HG03159 (cell line): ENCODE results near the gene PCIF1.
"Not testable (repeated sequence)": the region's sequence is repeated elsewhere in the genome, so short reads cannot be mapped to it uniquely, and the experiment has no call there.

Experiments
- ATAC-seq: cut with Tn5 transposase; IDR thresholded peaks from one replicate; pipeline ENCODE4 v1.9.1; 2021; ENCODE audit warnings: mild to moderate bottlenecking, moderate library complexity; ENCODE audit not compliant: unreplicated experiment

Gene PCIF1

DNA sequence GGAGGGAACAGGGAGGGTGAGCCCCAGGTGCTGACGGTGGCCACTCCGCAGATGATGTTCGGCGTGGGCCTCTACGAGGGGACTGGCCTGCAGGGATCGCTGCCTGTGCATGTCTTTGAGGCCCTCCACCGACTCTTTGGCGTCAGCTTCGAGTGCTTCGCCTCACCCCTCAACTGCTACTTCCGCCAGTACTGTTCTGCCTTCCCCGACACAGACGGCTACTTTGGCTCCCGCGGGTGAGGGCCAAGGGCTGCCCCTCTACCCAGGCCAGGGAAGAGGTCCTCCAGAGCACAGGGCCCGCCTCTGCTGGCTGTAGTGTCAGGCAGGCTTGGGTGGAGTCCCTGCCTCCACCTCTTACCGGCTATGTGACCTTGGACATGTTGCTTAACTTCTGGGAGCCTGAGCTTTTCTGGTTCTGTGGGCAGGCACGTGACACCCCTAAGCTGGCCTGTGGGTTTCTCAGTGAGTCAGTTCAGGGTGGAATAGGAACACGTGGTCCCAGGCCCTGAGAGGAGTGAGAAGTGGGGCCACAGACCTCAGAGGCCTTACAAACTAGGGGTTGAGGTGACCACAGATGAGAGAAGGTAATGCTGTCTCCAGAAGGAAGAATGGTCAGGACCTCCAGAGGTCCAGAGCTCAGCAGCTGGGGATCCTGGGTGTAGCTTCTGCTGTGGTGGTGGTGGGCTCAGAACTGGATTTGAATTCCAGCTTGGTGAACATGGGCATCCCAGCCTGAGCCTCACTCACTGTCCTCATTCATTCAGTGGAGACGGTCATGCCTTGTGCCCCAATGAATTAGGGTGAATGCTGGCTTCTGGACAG is 11.9 kb downstream of the PCIF1 start:
- no peak for ATAC-seq

DNA sequence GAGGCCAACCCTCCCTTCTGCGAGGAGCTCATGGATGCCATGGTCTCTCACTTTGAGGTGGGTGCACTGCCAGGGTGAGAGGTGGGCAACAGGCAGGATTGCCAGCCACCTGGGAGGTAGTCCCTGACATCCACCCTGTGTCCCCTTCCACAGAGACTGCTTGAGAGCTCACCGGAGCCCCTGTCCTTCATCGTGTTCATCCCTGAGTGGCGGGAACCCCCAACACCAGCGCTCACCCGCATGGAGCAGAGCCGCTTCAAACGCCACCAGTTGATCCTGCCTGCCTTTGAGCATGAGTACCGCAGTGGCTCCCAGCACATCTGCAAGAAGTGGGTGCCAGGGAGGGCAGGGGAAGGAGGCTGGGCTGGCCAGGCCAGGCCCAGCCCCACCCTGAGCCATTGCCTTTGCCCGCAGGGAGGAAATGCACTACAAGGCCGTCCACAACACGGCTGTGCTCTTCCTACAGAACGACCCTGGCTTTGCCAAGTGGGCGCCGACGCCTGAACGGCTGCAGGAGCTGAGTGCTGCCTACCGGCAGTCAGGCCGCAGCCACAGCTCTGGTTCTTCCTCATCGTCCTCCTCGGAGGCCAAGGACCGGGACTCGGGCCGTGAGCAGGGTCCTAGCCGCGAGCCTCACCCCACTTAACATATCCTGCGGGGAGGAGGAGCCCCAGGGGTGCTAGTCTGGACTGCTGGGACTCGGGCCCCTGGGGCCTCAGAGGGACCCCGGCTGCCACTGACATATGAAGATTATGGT is 12.8 kb downstream of the PCIF1 start:
- no peak for ATAC-seq

DNA sequence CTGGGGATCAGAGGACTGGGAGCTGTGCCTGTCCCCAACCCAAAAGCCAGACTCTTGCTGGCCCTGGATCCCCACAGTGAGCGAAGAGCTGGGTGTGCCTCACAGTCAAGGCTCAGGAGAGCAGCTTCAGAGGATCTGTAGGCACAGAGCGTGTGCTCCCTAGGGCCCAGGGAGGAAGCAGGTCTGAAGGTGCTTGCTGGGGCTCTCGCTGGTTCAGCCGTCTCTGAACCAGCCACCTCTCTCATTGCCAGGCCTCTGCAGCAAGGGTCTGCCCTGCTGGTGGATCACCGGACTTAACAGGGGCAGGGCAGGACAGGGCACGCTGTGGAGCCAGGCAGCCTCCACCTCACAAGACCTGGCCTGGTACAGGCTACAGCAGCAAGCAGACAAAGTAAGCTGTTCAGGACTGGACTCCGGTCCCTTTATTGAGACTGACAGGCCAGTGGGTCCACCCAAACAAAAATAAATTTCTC is 13.8 kb downstream of the PCIF1 start:
- ATAC-seq = no peak

DNA sequence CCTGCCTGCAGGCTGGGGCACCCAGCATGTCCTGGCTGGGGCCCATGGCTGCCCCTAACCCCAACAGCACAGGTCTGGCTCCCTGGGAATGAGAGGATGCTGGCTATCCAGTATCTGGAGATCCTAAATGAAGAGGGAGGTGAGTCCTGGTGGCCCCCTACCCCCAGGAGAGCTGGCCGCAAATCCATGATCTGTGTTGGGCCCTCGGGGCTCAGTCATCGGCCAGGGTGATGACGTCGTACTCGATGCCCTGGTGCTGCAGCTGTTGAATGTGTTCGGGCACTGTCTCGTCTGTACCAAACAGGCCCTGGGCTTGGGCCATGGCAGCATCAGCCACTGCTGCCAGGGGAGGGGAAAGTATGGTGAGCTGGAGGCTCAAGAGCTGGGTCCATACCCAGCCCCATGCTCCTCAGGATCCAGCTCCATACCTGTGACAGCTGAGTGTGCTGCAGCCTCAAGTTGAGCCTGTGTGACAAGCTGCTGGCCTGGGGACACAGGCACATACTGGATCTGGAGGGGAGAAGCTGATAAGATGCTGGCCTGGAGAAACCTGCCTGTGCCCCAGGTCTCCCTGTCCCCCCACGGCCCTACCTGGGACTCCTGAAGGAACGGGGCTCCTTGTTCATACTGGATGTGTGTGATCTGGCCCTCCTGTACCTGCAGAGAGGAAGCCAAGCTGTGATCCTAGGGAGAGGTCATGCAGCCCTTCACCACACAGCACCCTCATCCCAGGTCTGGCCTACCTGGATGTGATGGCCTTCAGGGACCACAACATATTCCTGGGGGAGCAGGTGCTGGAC is 14.5 kb downstream of the PCIF1 start:
- ATAC-seq = no peak

DNA sequence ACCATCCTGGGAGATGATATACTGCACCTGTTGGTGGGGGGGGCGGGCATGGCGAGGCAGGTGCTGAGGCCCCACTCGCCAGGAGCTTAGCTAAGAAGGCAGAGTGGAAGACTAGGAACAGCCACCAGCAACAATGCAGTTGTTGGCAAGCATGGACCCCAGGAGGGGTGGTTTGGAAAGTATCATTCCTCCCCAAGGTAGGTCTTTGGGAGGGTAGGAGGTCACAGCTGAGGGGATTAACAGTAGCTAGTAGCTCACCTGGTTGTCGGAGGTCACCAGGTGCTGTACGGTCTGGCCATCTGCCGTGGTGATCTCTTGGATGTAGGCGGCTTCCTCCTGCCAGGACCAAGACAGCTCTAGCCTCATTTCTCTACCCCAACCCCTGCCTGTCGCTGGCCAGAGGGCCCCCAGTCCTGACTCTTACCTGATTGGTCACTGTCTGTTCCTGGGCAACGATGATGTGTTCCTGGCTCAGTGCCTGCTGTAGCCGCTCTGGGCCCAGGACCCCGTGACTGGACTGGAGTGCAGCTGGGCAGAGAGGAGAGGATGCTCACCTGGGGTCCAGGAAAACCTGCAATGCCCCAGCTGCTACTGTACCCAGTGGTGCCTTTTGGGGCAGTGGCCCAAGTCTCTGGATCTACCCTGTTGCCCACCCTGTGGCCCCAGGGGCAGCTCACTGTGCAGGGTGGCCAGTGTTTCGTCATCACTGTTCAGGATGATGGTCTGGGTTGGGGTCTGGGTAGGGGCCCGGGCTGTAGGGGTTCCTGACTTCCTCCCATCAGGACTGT is 15.3 kb downstream of the PCIF1 start:
- ATAC-seq = no peak

DNA sequence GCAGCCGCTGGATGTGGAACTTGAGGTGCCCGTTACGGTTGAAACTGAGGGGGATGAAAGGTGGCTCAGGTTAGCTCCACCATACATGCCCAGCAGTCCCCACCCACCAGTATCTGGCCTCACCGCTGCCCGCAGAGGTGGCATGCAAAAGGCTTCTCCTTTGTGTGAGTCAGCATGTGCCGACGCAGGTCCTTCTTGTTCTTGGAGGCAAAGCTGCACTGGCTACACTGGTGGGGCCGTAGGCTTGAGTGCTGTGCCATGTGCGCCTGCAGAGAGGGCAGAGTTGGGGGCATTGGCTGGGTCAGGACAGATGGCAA is 15.8 kb downstream of the PCIF1 start:
- no peak for ATAC-seq

DNA sequence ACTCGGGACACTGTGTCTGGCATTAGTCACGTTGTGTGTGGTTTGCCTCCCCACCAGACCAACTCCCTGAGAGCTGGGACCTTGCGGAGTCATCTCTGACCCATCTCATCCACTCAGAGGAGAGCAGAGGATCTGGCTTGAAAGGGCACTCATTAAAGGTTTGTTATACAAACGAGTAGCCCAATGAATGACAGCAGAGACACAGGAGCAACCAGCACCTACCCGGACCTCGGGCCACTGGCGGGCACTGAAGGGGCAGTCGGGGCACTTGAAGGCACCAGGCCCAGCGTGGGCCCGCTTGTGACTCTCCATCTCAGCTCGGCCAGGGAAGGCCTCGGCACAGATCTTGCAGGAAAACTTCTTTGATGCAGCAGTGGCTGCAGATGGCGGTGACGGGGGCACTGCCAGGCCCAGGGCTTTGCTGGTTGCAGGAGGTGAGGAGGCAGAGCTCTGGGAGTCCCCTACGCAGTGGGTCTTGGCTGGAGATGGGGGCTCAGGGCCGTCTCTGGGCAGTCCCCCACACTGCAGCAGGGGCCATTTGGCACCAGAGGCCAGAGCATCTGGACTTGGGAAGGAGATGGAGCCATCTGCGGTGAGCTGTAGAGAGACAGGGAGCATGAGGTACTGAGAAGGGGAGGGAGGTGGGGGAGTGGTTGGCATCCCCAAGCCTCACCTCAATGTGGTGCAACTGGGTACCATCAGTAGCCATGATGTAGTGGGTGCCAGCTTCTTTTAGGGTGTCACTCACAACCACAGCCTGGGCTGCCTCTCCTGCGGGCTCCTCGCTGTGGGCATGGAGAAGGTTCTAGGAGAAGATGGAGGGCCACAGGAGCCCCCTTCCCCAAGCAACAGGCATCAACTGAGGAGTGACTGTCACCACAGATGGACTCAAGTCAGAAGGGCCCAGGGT is 17.7 kb downstream of the PCIF1 start:
- ATAC-seq = no peak

DNA sequence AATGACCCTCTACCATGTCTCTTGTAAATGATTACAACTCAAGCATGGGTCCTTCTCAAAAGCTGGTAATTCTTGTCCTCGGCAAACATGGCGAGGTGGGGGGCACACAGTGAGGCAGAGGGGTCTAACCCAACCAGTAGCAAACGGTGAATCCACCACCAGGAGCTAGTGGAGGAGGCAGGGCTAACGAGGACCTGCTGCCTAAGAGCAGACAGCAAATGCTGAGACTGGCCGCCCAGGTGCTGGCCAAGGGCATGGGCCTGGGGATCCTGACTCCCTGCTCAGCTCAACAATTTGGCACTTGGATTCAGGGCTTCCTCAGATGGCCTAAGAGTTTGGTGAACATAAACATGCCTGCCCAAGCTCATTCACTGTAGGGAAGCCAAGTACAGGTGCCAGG is 18.4 kb downstream of the PCIF1 start:
- no peak for ATAC-seq

DNA sequence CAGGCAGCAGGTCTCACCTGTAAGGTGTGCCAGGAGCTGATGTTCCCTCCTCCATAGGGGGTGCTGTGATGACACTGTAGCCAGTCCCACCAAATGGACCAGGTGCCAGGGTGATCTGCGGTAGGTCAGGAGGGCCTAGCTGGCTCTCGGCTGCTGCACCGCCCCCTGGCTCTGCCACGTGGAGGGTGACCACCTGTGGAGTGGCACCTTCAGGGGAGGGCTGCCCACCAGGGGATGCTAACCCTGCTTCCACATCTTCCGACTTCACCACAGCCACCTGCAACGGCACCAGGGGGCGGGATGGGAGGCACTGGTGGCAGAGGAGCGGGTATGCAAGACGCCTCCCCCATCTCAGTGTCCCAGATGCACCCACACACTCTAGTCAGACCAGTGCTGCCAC is 19.2 kb downstream of the PCIF1 start:
- ATAC-seq = no peak

DNA sequence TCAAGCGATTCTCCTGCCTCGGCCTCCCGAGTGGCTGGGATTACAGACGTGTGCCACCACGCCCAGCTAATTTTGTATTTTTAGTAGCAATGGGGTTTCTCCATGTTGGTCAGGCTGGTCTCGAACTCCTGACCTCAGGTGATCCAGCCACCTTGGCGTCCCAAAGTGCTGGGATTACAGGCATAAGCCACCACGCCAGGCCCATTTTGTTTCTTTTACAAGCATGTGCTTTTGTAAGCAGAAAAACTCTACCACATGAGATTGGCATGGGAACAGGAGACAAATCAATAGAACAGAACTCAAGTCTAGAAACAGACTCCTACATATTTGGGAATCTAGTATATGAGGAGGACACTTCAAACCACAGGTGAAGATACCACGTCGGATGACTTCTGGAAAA is 21.8 kb downstream of the PCIF1 start:
- not testable (repeated sequence) for ATAC-seq

DNA sequence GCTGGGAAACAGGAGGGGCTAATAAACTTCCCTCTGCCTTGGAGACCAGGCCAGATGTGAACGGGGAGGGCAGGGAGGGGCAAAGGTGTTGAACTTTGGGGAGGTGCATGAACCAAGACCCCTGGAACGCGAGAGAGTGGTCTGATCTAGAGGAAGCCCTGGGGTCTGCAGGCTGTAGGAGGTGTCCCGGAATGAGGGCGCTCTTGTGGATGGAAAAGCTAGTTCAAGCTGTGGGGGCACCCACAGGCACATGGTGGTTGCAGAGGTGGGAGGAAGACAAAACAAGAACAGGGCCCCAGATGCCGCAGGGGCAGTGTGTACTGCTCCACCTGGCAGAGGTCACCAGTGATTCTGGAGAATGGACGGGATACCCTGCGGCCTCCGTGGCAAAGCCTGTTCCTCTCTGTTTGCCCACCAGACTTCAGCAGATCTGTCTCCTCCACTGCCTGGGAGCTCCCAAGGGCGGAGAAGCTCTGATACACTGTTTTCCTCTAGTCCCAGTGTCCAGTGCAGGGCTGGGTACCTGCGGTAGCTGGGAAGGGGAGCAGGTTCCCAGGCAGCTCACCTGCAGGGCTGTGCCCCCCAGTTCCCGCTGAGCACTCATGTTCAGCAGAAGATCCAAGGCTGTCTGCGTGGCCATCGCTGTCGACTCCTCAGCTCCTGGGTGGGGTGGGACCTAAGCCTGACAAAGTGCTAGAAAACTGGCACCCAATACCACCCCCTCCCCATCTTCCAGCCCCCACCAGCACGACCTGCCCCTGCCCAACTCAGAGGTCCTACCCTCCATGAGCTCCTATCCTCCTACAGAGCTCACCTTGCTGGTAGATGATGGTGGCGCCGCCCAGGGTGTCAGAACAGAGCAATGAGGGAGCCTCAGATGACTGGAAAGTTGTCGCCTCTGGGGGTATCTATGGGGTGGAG is 22.8 kb downstream of the PCIF1 start:
- no peak for ATAC-seq

DNA sequence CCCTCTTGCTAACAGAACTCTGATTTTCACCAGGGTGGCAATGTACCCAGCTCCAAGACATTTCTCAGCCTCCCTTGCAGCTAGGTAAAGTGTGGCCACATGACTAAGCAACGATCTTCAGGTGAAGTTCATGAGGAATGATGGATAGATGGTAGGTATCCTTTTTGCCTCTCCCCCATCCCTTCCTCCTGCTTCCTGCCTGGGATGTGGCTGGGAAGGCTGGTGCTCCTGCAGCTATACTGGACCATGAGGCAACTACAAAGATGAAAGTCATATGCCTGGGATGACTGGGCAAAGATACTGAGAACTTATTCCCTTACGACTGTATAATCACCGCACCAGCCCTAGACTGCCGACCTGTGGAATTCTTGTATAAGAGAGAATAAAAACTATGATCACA is 24.1 kb downstream of the PCIF1 start:
- ATAC-seq = no peak

DNA sequence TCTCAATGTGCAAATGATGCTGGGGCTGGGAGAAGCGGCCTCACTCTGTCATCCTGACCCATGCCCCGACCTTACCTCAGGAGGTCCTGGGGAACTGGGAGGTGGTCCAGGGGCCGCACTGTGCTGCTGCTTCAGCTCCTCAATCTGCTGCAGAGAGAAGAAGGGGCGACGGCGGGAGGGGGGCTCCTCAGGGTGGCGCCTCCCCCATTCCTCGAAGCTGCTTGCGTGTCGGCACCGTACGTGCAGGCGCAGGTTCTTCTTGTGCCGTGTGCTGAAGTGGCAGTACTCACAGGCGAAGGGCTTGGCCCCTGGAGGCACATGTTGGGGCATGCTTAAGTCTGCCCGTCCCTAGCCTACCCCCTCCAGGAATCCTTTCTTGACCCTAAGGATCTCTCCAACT is 24.6 kb downstream of the PCIF1 start:
- ATAC-seq = no peak

DNA sequence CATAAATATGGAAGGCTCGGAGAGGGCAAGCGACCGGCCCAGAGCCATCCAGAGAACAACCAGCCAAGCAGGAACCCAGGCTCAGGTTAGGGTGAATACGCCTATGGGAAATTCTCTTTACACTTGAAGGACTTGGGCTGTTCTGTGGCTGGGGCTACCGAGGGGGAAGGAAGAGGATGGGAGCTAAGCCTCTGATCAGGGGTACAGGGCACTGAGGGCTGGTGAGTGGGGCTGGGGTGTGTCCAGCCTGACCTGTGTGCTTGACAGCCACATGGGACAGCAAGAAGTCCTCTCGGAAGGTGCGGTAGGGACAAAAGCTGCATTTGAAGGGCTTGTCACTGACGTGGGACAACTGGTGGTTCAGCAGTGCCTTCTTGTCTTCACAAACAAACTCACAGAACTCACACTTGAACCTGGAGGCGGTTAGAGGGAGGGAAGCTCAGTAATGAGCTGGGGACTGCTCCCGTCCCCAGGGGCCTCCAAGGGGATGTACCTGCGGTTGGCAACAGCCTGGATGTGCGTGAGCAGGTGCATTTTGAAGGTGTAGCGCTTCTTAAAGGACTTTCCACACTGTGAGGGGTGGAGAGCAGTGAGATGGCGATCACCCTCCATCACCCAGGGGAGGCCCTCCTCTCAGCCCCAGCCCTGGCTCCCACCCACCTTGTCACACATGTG is 25.6 kb downstream of the PCIF1 start:
- no peak for ATAC-seq

DNA sequence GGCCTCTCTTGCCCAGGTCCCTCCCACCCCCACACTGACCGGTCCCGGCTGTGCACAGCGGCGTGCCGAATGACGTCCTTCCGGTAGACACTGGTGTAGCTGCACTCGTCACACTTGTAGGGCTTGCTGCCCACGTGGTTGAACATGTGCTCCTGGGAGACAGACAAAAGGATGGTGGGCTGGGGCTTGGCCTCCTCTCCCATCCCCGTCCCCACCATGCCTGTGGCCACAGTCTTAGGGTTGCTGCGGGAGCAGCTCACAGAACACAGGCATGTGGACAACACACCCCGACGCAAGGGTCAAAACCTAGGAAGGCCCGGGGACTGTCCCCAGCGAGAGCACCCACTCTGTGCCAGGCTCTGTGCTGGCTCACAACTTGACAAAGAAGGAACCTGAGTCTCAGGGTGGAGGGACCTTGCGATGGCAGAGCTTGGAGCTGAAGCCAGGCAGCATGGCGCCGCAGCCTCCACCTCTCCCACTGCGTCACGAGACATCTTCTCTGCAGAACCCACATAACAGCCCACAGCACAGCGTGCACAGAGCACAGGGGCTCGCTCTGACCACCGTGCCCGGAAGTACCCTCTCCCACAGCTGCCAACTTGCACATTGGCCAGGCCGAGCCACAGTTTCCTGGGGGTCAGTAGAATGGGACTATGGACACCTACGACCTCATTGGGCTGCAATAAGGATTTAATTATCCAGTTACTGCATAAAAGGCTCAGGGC is 27.7 kb downstream of the PCIF1 start:
- no peak for ATAC-seq

DNA sequence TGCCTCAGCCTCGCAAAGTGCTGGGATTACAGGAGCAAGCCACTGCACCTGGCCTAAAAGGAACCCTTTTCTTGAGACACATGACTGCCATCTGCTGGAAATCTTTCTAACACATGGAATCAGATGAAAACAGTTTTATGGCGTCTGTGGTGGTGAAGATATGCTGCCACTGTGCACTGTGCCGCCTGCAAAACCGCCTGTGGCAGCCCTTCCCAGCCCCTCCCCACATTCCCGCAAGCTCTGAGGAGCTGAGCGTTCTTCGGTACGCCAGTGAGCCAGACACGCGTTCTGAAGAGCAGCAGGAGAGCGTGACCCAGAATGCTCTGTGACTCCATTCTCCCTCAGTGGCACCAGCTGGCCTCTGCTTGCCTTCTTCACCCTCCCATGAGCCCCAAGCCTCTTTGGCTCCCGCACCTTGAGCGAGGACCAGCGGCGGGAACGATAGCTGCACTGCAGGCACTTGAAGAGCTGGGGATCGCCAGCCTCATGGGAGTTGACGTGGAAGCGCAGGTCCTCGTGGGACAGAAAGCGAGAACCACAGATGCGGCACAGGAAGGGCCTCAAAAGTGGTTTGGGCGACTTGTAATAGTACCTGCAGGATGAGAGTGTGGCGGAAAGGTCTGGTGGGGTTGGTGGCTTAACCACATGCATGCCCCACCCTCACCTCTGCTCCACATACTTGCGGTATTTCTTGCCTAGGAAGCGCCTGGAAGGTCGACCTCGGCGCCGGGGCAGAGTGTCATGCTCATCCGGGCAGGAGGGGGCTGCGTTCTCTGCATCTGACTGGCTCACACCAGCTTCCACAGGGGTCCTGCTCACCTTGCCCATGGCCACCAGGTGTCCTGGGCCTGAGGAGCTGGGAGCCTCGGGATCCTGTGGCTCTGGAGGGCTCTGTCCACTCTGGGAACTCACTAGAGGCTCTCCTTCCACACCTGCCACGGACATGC is 28.8 kb downstream of the PCIF1 start:
- no peak for ATAC-seq
